ENCODE data around the gene KCNMA1.
A peak's percentile ranks its signal among the peaks of the same experiment; 100 is the strongest.

The KCNMA1 gene

DNA sequence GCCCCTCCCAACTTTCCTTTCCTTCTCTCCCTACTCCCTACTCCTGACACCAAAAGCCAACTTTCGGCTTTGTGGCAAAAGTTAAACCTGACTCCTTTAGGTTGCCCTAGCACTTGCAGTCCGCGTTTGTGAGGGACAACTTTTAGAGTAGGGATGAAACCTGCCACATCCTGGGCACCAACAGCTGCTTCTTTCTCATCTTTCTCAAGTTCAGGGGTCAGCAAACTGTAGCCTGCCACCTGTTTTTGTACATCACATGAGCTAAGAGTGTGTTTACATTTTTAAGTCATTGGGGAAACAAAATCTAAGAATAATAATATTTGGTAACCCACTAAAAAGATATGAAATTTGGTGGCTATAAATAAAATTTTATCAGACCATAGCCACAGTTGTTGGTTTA lies 660.6 kb downstream of the KCNMA1 start:
- no peak for DNase-seq (ENCODE audit: low spot score)

DNA sequence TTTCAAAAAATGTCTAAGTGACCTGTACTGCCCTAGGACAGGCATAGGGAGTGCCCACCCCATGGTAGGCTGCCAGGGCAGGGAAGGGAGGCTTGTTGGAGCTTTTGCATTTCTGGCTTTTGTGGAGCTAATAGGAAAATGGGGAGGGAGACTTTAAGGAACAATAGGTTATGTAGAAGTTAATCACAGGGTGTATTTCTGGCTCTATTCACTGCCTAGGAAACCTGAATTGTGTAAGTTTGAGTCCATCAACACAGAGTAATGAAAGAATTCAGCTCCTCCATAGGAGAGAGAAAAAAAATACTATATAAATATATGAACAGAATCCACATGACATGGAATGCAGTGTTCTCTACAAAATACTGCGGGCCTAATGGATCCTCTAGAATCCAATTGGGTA lies 661.5 kb downstream of the KCNMA1 start:
- no peak for DNase-seq (ENCODE audit: low spot score)

DNA sequence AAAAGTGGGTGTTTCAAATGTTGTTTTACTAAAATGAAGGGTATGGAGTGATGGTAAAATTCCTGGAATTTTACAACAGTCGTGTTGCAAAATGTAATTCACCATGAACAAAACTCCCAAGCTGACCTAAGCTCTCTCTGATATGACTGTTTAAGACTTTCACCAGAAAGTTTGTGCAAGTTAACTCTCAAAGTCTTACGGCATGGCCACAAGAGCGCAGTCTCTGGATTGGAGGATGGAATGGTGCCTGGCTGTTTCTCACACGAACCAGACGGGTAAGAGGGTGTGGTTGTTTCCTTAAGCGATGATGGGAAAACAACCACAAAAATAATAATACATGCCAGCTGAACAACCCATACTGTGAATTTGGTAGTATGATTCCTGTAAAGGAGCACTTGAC lies 662.5 kb downstream of the KCNMA1 start:
- no peak for DNase-seq (ENCODE audit: low spot score)

DNA sequence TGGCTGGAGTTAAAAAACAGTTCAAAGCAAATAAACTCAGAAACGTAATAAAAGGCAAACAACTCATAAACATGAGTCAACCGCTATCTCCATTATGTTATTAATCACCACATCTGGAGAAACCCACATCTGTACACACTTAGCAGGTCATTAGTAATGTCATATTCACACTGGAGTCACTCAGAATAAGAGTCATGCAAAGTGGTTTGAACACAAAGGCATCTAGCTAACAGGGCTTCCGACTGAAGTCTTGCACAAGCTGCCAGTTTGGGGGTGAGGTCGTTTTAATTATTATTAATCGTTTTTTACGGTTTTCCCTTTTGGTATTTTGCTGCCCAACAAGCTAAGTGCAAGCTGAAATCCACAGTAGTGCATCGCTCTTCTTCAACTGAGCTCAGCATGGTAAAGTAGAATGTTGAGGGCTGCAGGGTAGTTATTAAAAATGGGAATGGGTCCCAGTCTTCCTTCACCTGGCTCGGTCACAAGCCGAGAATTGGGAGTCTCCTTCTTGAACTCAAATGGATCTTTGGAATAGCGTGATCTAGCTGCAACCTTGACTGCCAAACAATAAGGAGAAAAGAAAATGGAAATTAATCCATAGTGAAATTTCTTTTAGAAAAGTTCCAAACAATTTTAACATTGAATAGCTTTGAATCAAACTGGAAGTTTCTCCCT lies 663.5 kb downstream of the KCNMA1 start:
- no peak for DNase-seq (ENCODE audit: low spot score)

DNA sequence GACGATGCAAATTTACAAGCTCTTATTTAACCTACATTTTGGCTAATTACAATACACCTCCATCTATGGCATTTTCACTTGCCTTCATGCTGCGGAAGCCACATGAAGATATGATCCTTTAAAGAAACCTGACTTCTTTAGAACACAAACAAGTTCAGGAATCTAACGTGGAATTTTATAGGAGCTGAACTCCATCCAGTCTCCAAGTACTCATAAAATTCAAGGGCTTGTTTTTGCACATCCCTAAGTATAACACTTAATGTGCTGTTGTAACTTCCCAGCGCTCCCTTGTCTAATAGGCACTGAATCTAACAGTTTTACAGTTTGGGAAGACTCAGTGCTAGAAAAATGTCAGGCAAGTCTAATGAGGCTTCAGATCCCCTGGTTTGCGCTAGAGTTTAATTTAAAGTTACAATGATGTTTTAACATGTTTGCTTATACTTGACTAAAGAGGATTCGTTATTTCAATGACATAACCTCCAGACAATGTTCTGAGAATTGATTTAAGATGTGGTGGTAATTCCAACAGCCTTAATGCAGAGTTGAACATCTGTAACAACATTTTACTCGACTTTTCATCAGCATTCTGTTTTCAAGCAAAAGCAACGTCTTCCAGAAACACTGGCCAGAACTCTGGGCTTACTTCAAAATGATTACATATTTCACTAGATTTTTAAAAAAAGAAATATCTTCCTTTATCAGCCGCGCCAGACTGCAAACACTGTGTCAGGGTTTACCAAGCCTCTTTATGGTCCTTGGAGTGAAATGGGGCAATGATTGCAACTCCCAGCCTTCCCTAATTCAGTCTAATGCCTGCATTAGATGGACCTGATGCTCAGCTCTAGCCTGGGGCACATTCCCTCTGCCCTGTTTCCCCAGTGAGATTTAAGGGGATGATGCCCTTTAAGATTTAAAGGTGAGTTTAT lies 664.3 kb downstream of the KCNMA1 start:
- no peak for DNase-seq (ENCODE audit: low spot score)

DNA sequence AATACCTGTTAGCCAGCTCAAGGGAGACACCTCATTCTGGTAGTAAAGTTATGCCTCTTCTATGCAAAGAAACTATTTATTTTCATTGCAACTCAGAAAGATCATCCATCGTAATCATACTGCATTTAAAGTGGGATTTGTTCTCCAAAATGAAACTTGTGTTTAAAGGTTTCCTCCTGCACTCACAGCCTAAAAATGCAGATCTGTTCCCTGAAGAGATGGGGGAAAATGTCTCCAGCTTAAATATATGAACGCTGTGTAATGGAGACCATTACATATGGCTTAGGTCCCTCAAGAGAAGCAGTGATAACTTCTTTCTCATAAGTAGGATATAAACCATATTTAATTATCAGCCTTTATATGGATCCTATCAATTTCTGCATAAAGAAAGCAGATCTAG lies 665.1 kb downstream of the KCNMA1 start:
- no peak for DNase-seq (ENCODE audit: low spot score)

DNA sequence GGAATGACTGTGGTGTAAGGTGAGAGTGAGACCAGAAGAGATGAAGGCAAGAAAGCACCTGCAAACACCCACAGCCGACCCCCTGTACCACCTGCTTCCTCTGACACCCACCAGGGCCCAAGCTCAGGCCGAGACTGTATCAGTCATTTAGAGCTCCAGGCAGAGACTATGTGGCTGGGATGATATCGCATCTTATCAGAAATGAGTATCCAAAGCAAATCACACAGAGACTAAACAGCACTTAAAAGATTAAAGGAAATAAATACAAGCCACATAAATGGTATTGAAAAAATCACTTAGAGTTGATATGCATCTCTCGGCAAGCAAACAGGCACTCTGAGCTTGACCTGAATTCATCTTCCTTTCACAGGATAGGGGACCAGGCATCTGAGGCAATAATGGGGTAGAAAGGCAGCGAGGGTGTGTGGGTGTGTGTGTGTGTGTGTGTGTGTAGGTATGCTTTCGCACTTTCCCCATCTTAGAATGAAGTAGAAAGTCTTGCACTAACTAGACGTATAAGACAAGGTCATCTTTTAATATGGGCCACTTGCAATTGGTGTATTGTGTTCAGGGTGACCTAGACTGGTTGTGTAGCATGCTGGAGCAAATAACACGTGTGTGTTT lies 665.9 kb downstream of the KCNMA1 start:
- DNase-seq (ENCODE audit: low spot score) = no peak

DNA sequence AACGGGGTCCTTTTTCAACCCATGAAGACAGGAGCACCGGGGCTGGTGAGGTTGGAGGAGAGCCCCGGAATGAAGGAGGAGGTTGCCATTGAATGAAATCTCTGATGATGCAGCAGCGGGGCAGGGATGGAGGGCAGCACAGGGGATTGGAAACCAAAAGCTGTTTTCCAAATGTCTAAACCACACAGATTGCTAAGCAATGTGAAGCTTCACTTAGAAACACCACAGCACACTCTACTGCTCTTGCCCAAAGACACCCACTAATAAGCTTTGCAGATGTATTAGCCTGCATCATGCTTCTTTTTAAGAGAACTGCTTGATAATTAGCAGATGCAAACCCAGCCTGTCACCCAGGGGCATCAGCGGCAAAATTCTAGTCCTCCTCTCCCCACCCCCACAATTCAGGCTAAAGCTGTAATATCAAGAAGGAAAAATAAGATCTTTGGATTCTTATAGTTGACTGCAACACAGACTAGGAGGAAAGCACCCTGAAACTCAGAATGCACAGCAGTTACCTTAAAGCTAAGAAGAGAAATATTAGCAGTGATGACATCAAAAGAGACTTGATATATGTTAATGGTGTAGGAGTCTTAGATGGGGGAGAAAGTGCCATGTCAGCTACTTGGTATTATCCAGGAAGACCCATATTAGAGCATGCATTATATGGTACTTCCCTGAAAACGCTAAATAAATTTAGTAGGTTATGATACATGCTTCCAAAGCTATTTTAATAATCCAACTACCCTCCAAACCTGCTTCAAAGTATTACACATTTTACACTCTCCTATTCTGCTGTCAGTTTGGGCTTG lies 666.7 kb downstream of the KCNMA1 start:
- DNase-seq (ENCODE audit: low spot score) = no peak

DNA sequence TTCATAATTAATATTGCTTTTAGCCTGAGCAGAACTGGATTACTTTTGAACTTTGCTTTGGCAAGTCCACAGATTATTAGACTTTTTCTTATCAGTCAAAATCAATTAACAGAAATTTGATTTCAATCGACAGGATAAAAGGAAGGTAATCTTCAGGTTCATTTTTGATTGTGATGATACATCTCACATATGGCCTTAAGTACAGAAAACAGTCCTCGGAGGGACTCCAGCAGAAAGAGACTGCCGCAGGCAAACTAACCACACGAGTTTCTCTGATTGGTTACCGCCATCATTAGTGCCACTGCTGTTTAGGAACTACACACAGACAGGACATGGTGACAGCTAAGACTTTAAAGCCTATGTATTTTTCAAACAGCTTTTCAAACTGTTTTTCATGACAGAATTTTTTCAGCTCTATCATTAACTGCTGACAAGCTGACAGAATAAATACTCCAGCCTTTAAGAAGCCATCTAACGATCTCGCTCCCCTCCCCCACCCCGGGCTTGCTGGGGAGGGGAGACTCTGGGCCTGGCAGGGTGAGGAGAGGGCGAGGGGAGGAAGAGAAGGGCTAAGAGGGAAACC lies 668.2 kb downstream of the KCNMA1 start:
- DNase-seq (ENCODE audit: low spot score) = no peak

DNA sequence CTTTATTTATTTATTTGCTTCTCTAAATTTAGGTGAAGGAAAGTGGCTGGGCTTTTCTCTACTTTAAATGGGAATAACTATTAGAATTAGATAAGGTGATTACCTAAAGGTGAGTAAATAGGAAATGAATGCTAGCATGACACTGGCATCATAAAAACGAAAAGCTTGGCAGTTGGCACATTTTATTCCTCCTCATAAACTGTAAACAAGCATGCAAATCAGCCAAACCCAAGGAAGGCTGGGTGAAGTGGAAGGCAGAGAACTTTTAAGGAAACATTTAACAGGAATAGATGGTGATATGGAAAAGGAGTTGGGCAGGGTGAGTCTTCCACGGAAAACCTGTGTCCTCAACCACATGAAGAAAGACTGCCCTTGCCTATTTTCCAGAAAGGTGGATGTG lies 669.1 kb downstream of the KCNMA1 start:
- no peak for DNase-seq (ENCODE audit: low spot score)

DNA sequence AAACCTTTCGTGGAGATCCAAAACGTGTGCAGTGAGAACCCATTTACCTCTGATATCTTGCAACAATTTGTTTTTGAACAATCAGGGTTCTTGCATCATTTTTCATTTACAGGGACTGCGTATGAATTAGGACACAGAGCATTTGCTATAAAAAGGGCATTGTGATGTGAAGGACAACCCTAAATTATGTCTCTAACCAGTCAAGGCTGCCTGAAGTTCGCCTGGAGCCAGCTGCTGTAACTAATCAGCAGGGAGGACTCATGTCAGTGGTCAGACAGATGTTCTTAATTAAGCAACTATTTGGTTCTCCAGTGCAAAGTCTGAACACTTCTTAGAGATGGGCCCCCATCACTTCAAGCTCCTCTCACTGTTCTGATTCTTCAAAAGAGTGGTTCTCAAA lies 674.8 kb downstream of the KCNMA1 start:
- no peak for DNase-seq (ENCODE audit: low spot score)

DNA sequence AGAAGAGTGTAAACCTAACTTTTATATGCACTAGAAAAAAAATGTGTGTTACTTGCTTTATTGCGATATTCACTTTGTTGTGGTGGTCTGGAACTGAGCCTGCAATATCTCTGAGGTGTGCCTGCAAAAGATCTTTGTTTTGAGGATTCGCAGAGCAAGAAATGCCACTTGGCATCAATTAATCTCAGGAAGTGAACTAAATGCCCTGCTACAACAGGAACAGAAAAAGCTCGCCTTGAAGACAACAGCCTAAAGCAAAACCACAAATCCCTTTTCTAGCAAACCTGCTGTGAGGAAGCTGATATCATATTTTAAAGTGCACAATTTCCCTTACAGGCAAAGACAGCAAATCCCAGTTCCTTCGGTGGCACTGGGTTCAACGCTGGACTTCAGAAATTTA lies 675.8 kb downstream of the KCNMA1 start:
- DNase-seq (ENCODE audit: low spot score) = no peak

DNA sequence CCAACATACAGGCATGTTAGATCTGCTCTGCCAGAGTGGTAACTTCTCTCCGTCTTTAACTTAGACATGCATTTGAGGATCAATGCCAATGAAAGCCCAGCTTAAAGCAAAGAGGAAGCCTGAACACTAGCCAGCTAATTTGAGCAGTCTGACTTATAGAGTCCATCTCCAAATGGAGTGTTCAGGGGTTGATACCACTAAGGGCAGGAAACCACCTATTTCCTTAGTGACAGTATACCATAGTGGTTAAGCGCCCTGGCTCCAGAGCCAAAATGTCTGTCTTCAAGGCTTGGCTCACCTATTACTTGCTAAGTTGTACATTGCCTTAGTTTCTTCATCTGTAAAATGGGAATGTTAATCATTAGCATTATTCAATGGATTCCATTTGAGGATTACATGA lies 678.5 kb downstream of the KCNMA1 start:
- no peak for DNase-seq (ENCODE audit: low spot score)

DNA sequence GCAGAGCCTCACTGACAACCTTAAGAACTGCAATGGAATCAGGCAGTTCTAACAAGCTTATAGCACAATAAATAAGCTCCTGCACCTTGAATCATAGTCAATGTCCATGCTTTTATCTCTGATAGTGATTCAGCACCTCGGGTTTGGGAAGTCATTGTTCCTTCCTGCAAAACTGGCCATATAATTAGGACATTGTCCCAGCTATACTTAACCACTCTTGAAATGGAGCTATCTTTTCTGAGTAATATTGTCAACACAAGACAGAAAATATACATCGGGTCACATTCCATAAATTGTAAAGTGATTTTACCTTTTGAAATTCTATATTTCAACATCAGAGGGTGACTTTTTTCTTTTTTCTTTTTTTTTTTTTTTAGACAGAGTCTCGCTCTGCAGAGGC lies 682.8 kb downstream of the KCNMA1 start:
- no peak for DNase-seq (ENCODE audit: low spot score)

DNA sequence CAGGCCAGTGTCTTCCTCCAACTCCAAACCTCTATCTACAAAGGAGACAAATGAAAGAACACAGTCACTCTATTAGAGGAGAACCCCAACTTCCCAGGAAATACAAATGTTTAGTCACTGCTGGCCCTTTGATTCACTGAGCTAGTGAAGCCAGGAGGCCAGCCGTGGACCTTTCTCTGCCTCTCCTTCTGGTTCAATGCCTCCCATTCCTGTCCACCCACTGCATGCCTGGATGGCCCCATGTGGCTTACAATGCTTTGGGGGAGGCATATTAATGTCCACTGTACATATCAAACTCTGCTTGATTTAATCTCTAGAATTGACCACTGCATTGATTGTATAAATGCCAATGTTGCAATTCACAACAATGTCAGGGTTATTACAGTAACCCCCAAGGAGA lies 687.3 kb downstream of the KCNMA1 start:
- peak; percentile 29 for DNase-seq (ENCODE audit: low spot score)

DNA sequence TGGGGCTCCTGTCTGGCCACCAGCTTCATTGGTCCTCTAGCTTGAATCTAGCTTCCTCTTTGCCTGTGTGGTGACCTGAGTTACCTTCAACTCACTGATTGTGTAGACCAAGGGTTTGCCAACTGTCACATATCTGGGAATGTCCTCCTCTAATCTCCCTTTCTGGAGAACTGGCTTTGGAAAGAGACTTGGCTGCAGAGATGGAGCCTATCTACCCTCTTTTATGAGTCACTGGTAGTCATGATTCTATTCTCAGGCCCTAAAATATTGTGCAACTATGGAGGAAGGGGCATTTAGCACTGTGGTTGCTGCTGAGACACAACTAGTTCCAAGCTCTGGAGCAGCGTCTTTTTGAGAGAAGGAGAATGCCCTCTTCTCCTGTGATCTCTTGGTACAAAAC lies 691.3 kb downstream of the KCNMA1 start:
- DNase-seq (ENCODE audit: low spot score) = no peak

DNA sequence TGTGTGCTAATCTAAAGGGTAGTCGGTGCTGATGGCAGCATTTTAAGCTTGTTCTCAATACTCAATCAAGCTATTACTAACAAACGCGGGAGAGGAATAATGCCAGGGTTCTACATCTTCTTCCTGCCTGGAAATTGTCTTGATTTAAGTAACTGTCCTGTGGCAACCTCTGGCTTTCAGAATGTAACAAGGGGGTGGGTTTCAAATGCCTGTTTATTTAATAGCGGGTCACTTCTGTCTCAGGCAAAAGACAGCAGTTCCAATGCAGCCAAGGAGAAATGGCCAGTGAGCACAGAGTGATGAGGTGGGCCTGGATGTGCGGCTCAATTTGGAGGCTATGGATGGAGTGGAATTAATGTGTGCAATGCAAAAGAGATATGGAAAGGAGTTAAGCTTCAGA lies 692.4 kb downstream of the KCNMA1 start:
- DNase-seq (ENCODE audit: low spot score) = no peak

DNA sequence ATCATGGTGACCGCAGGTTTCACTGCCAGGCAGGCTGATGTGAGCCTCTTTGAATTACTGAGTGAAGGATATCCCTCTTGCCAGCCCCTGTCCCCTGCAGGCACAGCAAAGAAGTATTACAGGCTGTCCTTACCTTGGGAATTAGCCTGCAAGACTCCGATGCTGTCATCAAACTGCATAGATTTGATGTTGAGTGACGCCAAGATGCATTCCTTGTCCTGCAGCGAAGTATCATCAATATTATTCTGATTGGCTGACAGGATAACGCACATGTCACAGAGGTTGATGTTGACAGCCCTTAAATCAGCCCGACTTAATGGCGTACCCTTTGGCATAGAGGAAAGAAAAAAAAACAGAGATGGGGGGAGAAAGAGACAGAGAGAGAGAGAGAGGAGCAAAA lies 693.0 kb downstream of the KCNMA1 start:
- no peak for DNase-seq (ENCODE audit: low spot score)

DNA sequence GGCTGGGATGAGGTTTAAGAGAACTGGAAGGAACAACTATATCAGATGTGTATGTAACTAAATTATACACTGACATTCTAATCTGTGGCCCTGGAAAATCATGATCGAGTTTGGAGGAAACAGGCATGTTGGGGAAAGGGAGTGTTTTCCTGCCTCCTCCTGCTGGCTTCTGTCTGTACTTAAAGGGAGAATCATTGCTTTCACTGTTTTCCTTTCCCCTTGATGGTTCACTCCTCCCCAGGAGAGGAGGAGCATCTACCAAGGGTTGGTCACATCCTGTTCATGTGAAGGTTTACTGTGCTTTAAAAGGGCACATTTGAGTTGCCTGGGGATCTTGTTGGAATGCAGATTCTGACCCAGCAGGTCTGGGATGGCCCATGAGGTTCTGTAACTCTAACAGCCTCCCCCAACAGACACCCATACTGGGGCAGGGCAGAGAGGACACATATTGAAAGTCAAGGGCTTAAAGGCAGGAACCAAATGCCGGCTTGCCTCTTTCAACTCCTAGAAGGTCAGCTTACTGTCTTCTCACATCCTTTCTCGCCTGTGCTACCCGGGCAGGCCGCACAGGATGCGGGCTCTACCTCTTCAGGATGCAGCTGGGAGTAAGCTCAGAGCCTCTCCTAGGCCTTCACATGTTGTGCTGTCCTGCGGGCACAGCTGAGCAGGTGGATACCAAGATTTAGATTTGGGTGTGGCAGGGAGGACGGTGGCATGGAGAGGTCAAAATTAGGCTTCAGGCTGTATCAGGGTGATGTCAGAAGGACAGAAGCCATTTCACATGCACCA lies 694.8 kb downstream of the KCNMA1 start:
- peak; percentile 17 for DNase-seq (ENCODE audit: low spot score)

DNA sequence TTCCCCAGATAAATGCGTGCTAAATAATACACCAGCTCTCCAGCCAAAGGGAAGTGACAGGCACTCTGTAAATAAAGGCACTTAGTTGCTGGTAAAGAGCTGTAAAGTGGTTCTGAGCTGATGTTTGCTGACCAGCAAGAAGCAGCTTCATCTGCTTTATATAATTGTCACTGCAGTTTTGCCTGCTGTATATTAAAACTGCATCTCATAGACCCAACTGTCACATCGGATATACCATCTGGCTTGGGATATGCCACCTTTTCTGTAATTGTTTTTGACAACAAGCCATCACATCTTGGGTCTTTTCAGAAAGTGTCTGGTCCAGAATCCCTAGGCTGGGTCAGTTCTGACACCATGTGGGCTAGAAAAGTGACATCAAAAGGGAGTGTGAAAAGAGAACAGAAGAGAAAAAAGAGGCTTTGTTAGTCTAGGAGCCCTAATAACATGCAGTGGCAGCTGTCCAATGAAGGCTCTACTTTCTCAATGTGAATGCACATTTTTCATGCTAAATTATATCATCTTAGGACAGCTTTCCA lies 697.6 kb downstream of the KCNMA1 start:
- no peak for DNase-seq (ENCODE audit: low spot score)

DNA sequence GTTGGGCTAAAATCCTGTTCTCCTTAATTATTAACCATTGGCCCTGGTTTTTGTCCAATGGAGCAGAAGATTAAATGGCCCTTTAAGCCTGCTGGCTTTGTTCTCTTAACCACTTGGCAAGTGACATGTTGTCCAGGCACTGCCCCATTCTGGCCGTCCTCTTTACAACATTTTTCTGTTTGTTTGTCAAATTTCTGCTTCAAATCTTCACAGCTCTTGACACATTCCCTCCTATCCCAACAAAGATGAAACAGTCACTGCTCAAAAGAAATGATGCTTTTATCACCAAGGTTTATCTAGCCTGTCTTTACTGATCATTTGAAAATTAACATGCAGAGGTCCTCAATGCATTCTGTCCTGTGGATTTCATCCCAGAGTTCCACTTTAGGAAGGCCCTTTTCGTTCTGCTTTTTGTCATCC lies 700.4 kb downstream of the KCNMA1 start:
- DNase-seq (ENCODE audit: low spot score) = peak; percentile 29

Measured in kidney tubule cell (primary cell).